Measurements from ENCODE around the gene ZNF14.

Gene ZNF14

DNA sequence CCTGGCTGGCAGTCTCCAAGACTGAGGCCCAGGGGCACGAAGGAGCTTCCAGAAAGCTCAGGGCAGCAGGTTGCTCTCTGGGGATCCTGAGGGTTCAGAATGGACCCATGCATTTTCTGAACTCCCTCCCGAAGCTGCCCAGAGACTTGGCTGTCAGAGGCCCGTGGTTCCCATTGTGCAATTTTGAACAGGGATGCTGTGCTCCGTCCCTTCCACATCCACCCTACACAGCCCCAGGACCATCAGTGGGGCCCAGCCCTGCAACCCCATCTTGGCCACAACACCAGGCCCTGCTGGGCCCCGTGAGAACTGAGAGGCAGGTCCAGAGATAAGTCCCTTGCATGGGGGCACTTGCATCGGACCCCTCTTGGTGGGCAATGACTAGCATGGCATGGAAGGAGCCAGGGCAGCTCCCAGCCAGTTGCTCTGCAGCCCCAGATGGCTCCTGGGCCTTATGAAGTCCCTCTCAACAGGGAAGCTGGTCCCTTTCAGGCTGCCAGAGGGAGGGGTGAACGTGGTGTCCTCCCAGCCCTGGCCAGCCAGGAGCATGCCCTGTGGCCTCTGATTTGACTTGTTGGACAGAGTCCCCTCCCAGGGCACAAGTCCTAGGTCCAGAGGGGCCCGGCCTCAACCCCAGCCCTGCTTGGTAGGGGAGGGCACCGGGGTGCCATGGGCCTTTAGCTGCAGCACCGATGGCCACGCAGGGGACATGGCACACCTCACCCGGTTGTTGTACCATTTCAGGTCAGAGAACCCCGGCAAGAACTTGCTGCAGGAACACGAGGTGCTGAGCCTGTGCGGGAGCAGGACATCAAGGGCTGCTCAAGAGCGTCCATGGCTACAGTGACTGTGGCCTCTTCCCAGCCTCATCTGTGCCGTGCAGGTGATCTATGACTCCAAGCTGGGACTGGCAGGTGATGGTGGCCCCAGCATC is 17.3 kb upstream of the ZNF14 start:
- no peak overlapping the region for H3K4me3 ChIP-seq (ENCODE audit: control insufficient read depth, low read depth, low read length)
- DNase-seq (ENCODE audit: low read depth): no peak
- TF ChIP-seq, protein P1, sequence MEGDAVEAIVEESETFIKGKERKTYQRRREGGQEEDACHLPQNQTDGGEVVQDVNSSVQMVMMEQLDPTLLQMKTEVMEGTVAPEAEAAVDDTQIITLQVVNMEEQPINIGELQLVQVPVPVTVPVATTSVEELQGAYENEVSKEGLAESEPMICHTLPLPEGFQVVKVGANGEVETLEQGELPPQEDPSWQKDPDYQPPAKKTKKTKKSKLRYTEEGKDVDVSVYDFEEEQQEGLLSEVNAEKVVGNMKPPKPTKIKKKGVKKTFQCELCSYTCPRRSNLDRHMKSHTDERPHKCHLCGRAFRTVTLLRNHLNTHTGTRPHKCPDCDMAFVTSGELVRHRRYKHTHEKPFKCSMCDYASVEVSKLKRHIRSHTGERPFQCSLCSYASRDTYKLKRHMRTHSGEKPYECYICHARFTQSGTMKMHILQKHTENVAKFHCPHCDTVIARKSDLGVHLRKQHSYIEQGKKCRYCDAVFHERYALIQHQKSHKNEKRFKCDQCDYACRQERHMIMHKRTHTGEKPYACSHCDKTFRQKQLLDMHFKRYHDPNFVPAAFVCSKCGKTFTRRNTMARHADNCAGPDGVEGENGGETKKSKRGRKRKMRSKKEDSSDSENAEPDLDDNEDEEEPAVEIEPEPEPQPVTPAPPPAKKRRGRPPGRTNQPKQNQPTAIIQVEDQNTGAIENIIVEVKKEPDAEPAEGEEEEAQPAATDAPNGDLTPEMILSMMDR (conservative IDR thresholded peaks at IDR 0.05; ENCODE audit: control insufficient read depth, insufficient read depth, low read depth, low read length): no peak

DNA sequence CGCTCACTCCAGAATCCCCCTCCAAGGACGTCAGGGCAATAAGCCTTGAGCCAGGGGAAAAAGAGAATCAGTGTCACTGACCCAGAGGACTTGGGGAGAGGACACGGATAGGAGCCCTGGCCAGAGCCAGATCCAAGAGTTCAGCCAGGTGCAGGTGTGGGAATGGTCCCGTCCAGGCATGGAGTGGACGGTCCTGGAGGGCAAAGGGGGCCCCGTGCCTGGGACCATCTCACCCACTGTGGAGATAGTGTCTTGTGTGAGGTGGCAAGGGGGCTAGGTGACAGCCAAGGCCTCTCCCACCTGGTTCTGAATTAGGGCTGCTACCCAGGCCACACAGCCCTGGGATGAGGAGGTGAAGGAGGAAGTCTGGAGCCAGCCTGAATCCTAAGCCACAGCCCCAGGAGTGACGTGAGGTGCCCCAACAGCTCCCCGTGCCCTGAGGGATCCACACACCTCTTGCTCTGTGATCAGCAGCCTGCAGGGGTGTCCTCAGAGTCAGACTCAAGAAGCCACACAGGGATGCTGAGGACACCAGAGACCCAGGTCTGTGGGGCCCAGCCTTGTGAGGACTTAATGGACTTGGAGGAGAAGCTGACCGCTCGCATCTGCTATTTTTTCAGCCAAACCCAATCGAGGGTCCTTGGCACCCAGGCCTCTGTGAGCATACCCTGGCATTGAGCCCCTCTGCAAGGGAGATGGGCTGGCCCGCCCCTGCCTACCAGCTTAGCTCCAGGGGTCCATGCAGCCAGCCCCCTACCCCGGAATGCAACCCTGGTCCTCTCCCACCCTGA is 16.4 kb upstream of the ZNF14 start:
- TF ChIP-seq, protein P1 (conservative IDR thresholded peaks at IDR 0.05; ENCODE audit: control insufficient read depth, insufficient read depth, low read depth, low read length): no peak
- H3K4me3 ChIP-seq (ENCODE audit: control insufficient read depth, low read depth, low read length): no peak overlapping the region
- no peak for DNase-seq (ENCODE audit: low read depth)

DNA sequence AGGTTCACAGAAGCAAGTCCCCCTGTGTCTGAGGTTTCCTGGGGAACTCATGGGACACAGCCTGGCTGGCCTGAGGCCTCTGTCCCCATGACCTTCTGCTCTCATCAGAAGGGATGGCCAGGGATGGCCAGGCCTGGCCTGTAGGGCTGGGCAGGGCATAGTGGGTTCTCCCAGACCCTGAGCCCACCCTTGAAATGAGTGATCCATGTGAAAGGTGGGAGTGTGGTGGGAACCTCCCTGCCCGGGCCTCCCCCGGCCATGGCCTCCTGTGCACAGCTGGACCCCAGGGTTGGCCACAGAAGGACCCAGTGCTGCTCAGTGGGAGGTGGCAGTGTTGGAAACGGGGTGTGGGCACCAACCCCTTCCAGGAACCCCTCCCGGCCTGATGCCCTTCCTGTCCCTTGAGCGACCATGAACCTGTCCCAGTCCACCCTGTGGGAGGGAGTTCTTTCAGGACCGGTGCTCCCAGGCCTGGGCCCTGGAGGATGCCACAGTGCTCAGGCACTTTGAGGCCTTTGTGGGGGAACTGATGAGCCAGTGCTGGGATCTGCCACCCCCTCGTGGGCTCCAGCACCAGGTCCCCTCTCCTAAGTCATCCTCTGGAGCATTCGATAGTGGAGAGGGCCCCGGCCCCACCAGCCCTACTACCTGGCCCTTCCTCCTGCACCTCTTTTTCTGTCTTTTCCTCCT is 15.5 kb upstream of the ZNF14 start:
- DNase-seq (ENCODE audit: low read depth): no peak
- TF ChIP-seq, protein P1 (conservative IDR thresholded peaks at IDR 0.05; ENCODE audit: control insufficient read depth, insufficient read depth, low read depth, low read length): no peak
- H3K4me3 ChIP-seq (ENCODE audit: control insufficient read depth, low read depth, low read length): no peak overlapping the region

DNA sequence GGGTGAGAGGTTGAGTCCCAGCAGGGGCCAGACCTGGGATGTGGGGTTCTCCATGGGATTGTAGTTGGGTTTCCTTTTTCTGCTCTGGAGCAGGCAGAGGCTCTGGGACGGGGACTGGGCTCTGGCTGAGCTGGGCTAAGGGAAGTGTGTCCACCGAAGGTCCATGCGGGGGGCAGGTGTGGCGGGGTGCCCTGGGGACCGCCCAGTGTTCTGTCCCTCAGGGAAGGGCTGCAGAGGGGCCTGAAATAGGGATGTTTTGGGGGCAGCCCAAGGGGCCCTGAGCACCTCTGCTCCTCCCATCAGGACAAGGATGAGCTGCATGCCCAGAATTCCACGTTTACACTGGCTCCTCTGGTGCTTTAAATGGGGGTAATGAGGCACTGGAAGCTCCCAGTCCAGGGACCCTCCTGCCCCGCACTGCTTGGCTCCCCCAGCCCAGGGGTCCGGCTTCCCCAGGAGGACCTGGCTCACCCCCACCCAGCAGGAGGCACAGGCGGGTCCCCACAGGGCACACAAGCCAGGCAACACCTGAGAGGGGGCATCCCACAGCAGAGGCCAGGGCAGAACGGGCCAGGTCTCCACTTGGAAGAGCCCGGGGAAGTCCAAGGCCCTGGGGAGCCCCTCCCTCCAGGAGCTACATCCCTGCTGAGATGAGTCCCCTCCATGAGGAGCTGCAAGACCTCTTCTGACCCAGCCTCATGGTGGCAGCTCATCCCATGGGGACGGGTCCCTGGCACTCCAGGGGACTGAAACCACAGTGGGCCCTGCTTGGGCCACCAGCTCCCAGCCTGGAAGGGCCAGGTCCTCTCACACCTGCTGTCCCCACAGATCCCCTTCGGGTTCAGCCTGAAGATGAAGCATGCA is 14.7 kb upstream of the ZNF14 start:
- no peak for DNase-seq (ENCODE audit: low read depth)
- H3K4me3 ChIP-seq (ENCODE audit: control insufficient read depth, low read depth, low read length): no peak overlapping the region
- TF ChIP-seq, protein P1 (conservative IDR thresholded peaks at IDR 0.05; ENCODE audit: control insufficient read depth, insufficient read depth, low read depth, low read length): no peak

DNA sequence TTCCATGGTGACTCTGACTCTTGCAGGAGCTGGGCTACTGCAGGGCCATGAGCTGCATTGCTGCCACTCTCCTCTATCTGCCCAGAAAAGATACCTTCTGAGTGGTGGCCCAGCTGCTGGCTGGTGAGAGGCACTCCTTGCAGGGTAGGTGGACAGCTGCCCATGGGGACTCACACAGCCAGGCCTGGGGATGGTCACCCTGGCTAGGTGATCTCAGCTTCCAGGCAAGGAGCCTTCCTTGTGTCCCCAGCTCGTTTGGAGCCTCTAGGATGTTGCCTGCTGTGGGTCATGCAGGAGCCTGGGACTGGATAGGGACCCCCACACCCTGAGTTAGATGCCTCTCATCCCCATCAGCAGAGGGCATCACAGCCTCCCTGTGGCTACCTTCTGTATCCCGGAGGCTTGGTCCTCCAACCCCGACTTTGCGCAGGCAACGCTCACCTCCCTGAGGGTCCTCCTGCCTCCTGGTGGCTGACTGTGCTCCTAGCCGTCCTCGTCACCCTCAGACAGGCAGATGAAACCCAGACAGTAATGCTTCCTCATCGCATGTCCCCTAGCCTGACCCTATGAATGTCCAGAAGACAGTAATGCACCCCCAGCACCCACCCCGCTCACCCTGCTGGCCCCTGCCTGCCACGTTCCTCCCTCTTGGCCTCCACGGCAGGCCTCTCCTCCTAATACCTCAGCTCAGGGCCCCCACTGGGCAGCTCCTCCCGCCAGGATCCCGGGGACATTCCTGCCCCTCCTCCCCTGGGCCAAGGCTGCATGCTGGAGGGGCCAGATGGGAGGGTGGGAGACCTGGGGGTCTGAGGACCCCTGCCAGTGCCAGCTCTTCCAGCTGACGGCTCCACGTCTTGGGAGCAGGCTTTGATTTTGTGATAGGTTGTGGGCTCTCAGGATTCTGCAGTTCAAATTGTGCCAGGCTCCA is 13.6 kb upstream of the ZNF14 start:
- TF ChIP-seq, protein P1 (conservative IDR thresholded peaks at IDR 0.05; ENCODE audit: control insufficient read depth, insufficient read depth, low read depth, low read length): no peak
- H3K4me3 ChIP-seq (ENCODE audit: control insufficient read depth, low read depth, low read length): no peak overlapping the region
- no peak for DNase-seq (ENCODE audit: low read depth)
